K562 (cell line): Measurements from ENCODE around the gene SESN2. TPM values are rescaled to one million over a fixed set of nuclear protein-coding genes. Genes with fewer than 3 reads are reported as not detected.

Experiments used
- ARID1B ChIP-seq: fragments of 450-650 bp; IDR thresholded peaks from 2 replicates; pipeline ENCODE4 v1.6.1; 2016; ENCODE audit warnings: antibody characterized with exemption, mild to moderate bottlenecking, inconsistent platforms
- BCL6 ChIP-seq: fragments of 250-450 bp; sonication (Bioruptor Pico); IDR thresholded peaks from 2 replicates; pipeline ENCODE4 v1.4.0; 2020
- CC2D1A ChIP-seq: fragments of 450-650 bp; IDR thresholded peaks from 2 replicates; pipeline ENCODE4 v1.6.1; 2017; ENCODE audit warnings: mild to moderate bottlenecking
- CGGBP1 ChIP-seq: fragments of 250-450 bp; sonication (Bioruptor Pico); IDR thresholded peaks from 2 replicates; pipeline ENCODE4 v1.9.0; 2021; ENCODE audit warnings: mild to moderate bottlenecking
- EHMT2 ChIP-seq: fragments of 450-650 bp; IDR thresholded peaks from 2 replicates; pipeline ENCODE4 v1.6.1; 2018; ENCODE audit warnings: antibody characterized with exemption
- GABPB2 ChIP-seq: fragments of 250-450 bp; sonication (Bioruptor Pico); conservative IDR thresholded peaks from 2 replicates; pipeline ENCODE4 v1.5.1; 2021; ENCODE audit warnings: mild to moderate bottlenecking
- HDAC6 ChIP-seq: IDR thresholded peaks from 2 replicates; pipeline ENCODE4 v1.6.1; 2012; ENCODE audit warnings: low read depth, mild to moderate bottlenecking, control low read depth, inconsistent platforms, low read length, moderate library complexity
- HNRNPH1 ChIP-seq: fragments of 200-400 bp; formaldehyde crosslinking; optimal IDR thresholded peaks from 2 replicates; pipeline ENCODE3; 2017; ENCODE audit warnings: low read depth, mild to moderate bottlenecking, low read length, moderate library complexity
- HOMEZ ChIP-seq: fragments of 250-450 bp; sonication (Bioruptor Pico); IDR thresholded peaks from 2 replicates; pipeline ENCODE4 v1.4.0; 2020; ENCODE audit warnings: mild to moderate bottlenecking, moderate library complexity
- JUN ChIP-seq, 2 experiments: sonication (generic) in 1 of 2; formaldehyde crosslinking in 1 of 2; IDR thresholded peaks; 2 replicates each; pipeline versions ENCODE4 v1.6.1 to v1.8.0; 2012 to 2022; ENCODE audit warnings: borderline replicate concordance in 2 of 2, mild to moderate bottlenecking in 2 of 2, improper control_type of control experiment in 1 of 2, low read depth in 1 of 2, low read length in 1 of 2, missing genetic modification reagents in 1 of 2
- NFE2 ChIP-seq: IDR thresholded peaks from 2 replicates; pipeline ENCODE4 v1.6.1; 2014; ENCODE audit warnings: antibody characterized with exemption, low read depth
- POLR2A ChIP-seq: fragments of 450-650 bp; conservative IDR thresholded peaks from 2 replicates; pipeline ENCODE4 v1.6.1; 2016
- PTBP1 ChIP-seq: fragments of 200-400 bp; formaldehyde crosslinking; IDR thresholded peaks from 2 replicates; pipeline ENCODE4 v1.6.1; 2017; ENCODE audit warnings: low read depth, low read length
- SMARCE1 ChIP-seq: fragments of 450-650 bp; IDR thresholded peaks from 2 replicates; pipeline ENCODE4 v1.7.1; 2016; ENCODE audit warnings: mild to moderate bottlenecking
- SP1 ChIP-seq: sonication (generic); formaldehyde crosslinking; IDR thresholded peaks from 2 replicates; pipeline ENCODE4 v1.8.1; 2022; ENCODE audit warnings: mild to moderate bottlenecking, missing genetic modification reagents
- SREBF1 ChIP-seq: fragments of 150-350 bp; IDR thresholded peaks from 2 replicates; pipeline ENCODE4 v1.6.1; 2014; ENCODE audit warnings: antibody characterized with exemption, low read depth, low read length, borderline replicate concordance
- SREBF2 ChIP-seq: sonication (generic); formaldehyde crosslinking; IDR thresholded peaks from 2 replicates; pipeline ENCODE4 v1.4.0; 2020; ENCODE audit warnings: mild to moderate bottlenecking, missing genetic modification reagents
- TEAD4 ChIP-seq, 2 experiments: sonication (generic) in 1 of 2; formaldehyde crosslinking in 1 of 2; IDR thresholded peaks; 2 replicates each; pipeline versions ENCODE4 v1.6.1 to v1.8.0; 2012 to 2022; ENCODE audit warnings: borderline replicate concordance in 1 of 2, inconsistent platforms in 1 of 2, low read length in 1 of 2, mild to moderate bottlenecking in 1 of 2, missing genetic modification reagents in 1 of 2
- THAP7 ChIP-seq: fragments of 250-450 bp; sonication (Bioruptor Pico); IDR thresholded peaks from 2 replicates; pipeline ENCODE4 v1.5.0; 2021
- ZBTB26 ChIP-seq: fragments of 450-650 bp; formaldehyde crosslinking; IDR thresholded peaks from 2 replicates; pipeline ENCODE4 v1.4.0; 2022; ENCODE audit warnings: missing genetic modification characterization
- ZNF121 ChIP-seq: sonication (generic); formaldehyde crosslinking; conservative IDR thresholded peaks from 2 replicates; pipeline ENCODE4 v1.8.0; 2022; ENCODE audit warnings: missing genetic modification reagents
- ZNF133 ChIP-seq: fragments of 250-450 bp; sonication (Bioruptor Pico); IDR thresholded peaks from 2 replicates; pipeline ENCODE4 v1.4.0; 2020; ENCODE audit warnings: mild to moderate bottlenecking
- ZNF384 ChIP-seq: IDR thresholded peaks from 2 replicates; pipeline ENCODE4 v1.6.1; 2012; ENCODE audit warnings: low read depth, low read length, improper control_type of control experiment
- ZNF561 ChIP-seq: fragments of 450-650 bp; formaldehyde crosslinking; conservative IDR thresholded peaks from 2 replicates; pipeline ENCODE4 v1.4.0; 2020; ENCODE audit warnings: mild to moderate bottlenecking, moderate library complexity
- ZNF717 ChIP-seq: fragments of 250-450 bp; sonication (Bioruptor Pico); IDR thresholded peaks from 2 replicates; pipeline ENCODE4 v1.5.0; 2021
- ZNF766 ChIP-seq: fragments of 200-800 bp; sonication (Bioruptor generic); conservative IDR thresholded peaks from 2 replicates; pipeline ENCODE4 v1.6.1; 2016; ENCODE audit warnings: missing genetic modification characterization, missing compliant biosample characterization
- polyA plus RNA-seq, 8 experiments: library from polyadenylated mRNA; depleted of rRNA in 4 of 8; stranded (reverse) in 5 of 8; unstranded in 3 of 8; fragments of >200 nt; fragmentation: Nextera tagmentation in 2 of 8; fragmentation: Illumina TruSeq in 1 of 8; extraction: Ambion mirVana in 2 of 8; extraction: Trizol in 1 of 8; gene quantifications; 2 replicates each; pipeline versions ENCODE4 v1.2.1 to v1.2.3, GENCODE V29; 2011 to 2014; ENCODE audit warnings: inconsistent platforms in 1 of 8, missing spikeins in 1 of 8
- total RNA-seq, 7 experiments: library from RNA; depleted of rRNA in 6 of 7; stranded (reverse); fragments of >200 nt in 6 of 7; fragmentation: Illumina TruSeq in 2 of 7; extraction: Trizol in 2 of 7; gene quantifications; 2 replicates each; pipeline versions ENCODE4 v1.2.1 to v1.2.3, GENCODE V29; 2011 to 2021; ENCODE audit warnings: low replicate concordance in 1 of 7

SESN2 gene
- total and polyA plus RNA-seq, 9 of the 15 experiments (the other 6 are each of a cell fraction or from before 2014, with no cell fraction given), result 3.7 to 71.3 (median 16.8) TPM

GRCh38 chr1:28236656-28237322 lies 22.5 kb upstream of the SESN2 start (continued):
- 0 out of 2 replicates have a peak, but pooled peaks have one; percentile 42 for TF ChIP-seq ZBTB26 (CRISPR knock-in tag)
- 0 out of 2 replicates have a peak, but pooled peaks have one; percentile 11 for TF ChIP-seq POLR2A
- TF ChIP-seq PTBP1, result no peak
- 0 out of 2 replicates have a peak, but pooled peaks have one; percentile 50 for TF ChIP-seq SMARCE1
- no peak for TF ChIP-seq JUN (IDR thresholded peaks at IDR 0.05; ENCODE audit: borderline replicate concordance, low read depth, low read length)
- no peak for TF ChIP-seq JUN (CRISPR knock-in tag; IDR thresholded peaks at IDR 0.05; ENCODE audit: borderline replicate concordance)
- TF ChIP-seq ARID1B, result peak; percentile 89
- TF ChIP-seq ZNF121, result no peak
- peak; percentile 80 for TF ChIP-seq TEAD4 (IDR thresholded peaks at IDR 0.05; ENCODE audit: low read length)
- no peak for TF ChIP-seq TEAD4 (CRISPR knock-in tag; IDR thresholded peaks at IDR 0.05; ENCODE audit: borderline replicate concordance)
- no peak for TF ChIP-seq HOMEZ (CRISPR knock-in tag)
- no peak for TF ChIP-seq THAP7 (CRISPR knock-in tag)
- TF ChIP-seq HNRNPH1, result no peak
- peak; percentile 38; the same call in 1 of the 2 replicates for TF ChIP-seq ZNF766 (CRISPR knock-in tag)
- TF ChIP-seq BCL6 (CRISPR knock-in tag), result no peak
- TF ChIP-seq HDAC6, result no peak
- peak; percentile 56; the same call in 1 of the 2 replicates for TF ChIP-seq CC2D1A
- TF ChIP-seq EHMT2, result peak; percentile 86
- no peak for TF ChIP-seq ZNF133 (CRISPR knock-in tag)
- 0 out of 2 replicates have a peak, but pooled peaks have one; percentile 70 for TF ChIP-seq SREBF2 (CRISPR knock-in tag)
- TF ChIP-seq ZNF384, result no peak
- TF ChIP-seq NFE2, result no peak
- TF ChIP-seq SP1, result no peak
- no peak for TF ChIP-seq ZNF561 (CRISPR knock-in tag)
- TF ChIP-seq ZNF717 (CRISPR knock-in tag), result no peak
- TF ChIP-seq CGGBP1 (CRISPR knock-in tag), result no peak
- TF ChIP-seq SREBF1, result 0 out of 2 replicates have a peak, but pooled peaks have one; percentile 40
- no peak for TF ChIP-seq GABPB2
